ENCODE results near the gene CFAP61. TPM values are rescaled to one million over a fixed set of nuclear protein-coding genes. Genes with fewer than 3 reads are reported as not detected.

CFAP61 gene
- total RNA-seq, 1 donor from 2014 or later: 0.45 TPM

DNA sequence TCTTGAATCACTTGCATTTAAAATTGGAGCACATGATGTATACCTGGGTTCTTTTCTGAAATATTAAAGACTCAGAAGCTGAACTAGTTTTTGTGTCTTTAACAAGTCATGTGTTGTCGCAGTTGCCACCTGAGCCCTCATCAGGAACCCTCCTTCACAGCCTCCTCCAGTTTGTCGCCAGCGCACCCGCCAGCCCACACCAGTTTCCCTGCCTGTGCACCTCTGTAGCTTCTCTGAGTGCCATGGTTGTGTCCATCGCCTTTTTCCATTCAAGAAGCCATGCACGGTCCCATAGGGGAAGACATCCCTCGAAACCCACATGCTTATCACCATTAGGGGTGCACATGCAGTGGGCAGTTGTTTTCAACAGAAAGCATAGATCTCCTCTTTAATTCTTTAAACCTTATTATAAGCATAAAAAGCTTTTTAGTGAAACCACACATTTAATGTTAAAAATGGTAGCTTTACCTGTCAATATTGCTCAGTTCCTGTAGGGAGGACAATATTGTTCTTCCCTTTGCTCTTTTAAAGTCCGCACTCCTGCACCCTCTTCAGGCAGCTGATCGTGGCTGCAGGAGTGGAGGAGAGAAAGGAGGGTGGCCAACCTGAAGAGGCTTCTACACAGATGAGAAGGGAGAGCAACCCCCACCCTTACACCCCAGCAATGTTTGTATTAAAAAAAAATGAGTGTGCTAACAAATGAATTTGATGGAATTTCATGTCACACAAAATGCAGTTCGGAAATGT, 121.9 kb downstream of the CFAP61 start:
- TF ChIP-seq, protein P1, sequence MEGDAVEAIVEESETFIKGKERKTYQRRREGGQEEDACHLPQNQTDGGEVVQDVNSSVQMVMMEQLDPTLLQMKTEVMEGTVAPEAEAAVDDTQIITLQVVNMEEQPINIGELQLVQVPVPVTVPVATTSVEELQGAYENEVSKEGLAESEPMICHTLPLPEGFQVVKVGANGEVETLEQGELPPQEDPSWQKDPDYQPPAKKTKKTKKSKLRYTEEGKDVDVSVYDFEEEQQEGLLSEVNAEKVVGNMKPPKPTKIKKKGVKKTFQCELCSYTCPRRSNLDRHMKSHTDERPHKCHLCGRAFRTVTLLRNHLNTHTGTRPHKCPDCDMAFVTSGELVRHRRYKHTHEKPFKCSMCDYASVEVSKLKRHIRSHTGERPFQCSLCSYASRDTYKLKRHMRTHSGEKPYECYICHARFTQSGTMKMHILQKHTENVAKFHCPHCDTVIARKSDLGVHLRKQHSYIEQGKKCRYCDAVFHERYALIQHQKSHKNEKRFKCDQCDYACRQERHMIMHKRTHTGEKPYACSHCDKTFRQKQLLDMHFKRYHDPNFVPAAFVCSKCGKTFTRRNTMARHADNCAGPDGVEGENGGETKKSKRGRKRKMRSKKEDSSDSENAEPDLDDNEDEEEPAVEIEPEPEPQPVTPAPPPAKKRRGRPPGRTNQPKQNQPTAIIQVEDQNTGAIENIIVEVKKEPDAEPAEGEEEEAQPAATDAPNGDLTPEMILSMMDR (IDR thresholded peaks at IDR 0.05; ENCODE audit: unreplicated experiment): no peak
- Mint-ChIP-seq H3K9me3 (peaks cover 10% of the 10 kb centered on the region), H3K36me3 (no peaks in the 10 kb centered on the region), H3K4me1 (no peaks in the 10 kb centered on the region), H3K27me3 (ENCODE audit: low read depth) (peaks cover 10% of the 10 kb centered on the region), H3K4me3 (no peak overlapping the region), H3K27ac (no peak overlapping the region)
- DNase-seq (ENCODE audit: low spot score in 2 of 2, unreplicated experiment in 2 of 2): no peak

DNA sequence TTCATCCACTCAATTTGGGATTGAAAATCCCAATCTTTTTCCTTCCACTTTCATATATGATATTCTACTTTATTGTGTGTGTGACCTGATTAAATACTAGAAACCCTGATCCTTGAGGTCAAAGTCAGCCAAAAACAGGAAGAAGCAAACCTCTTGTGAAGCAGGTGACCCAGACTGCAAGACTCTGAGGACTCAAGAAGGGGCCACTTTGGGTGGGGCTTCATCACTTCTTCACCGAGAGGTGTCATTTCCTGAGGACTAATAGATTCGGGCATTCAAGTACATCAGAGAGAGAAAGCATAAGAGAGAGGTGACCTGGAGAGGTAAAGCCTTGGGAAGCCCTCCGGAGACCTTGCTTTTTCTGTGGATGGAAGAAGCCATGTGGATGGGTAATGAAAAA, 129.0 kb downstream of the CFAP61 start:
- H3K4me1 Mint-ChIP-seq: no peaks in the 10 kb centered on the region
- TF ChIP-seq, protein P1 (IDR thresholded peaks at IDR 0.05; ENCODE audit: unreplicated experiment): no peak
- peaks cover 33% of the 10 kb centered on the region for H3K27me3 Mint-ChIP-seq (ENCODE audit: low read depth)
- no peak overlapping the region for H3K27ac Mint-ChIP-seq
- peaks cover 20% of the 10 kb centered on the region for H3K9me3 Mint-ChIP-seq
- H3K36me3 Mint-ChIP-seq: no peaks in the 10 kb centered on the region
- H3K4me3 Mint-ChIP-seq: no peak overlapping the region
- DNase-seq (ENCODE audit: low spot score in 2 of 2, unreplicated experiment in 2 of 2): no peak

DNA sequence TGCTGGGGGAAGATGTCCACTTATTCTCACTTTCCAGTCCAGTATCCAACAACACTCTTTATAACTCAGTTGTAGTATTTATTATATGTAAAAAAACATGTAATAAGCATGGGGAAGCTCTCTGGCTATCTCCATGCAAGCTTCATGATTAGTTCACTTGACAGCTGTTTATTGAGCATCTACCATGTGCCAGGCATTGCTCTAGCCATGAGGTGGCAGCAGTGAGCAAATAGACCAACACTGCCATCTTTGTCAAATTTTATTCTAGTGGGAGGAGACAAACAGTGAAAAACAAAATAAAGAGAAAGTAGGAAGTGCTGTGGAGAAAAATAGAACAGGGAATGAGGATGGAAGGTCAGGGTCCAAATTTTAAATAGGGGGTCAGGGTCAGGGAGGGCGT, 131.8 kb downstream of the CFAP61 start:
- no peak overlapping the region for H3K27ac Mint-ChIP-seq
- no peaks in the 10 kb centered on the region for H3K4me1 Mint-ChIP-seq

DNA sequence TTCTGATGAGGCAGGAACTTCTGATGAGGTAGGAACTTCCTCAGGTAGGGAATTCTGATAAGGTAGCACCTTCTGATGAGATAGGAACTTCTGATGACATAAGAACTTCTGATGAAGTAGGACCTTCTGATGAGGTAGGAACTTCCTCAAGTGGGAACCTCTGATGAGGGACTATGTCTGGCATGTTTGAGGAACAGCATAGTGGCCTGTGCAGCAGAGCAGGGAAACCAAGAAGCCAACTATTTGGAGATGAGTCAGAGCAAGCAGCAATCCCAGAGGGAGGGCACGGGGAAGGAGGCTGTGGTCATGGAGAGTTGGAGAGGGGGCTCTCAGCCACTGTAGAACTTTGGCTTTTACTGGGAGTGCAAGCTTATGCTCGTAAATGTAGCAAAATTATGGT, 132.4 kb downstream of the CFAP61 start:
- Mint-ChIP-seq H3K4me3 (no peak overlapping the region), H3K36me3 (no peaks in the 10 kb centered on the region), H3K9me3 (peaks cover 11% of the 10 kb centered on the region), H3K27ac (no peak overlapping the region), H3K27me3 (ENCODE audit: low read depth) (peaks cover 41% of the 10 kb centered on the region), H3K4me1 (no peaks in the 10 kb centered on the region)
- TF ChIP-seq, protein P1 (IDR thresholded peaks at IDR 0.05; ENCODE audit: unreplicated experiment): no peak
- no peak for DNase-seq (ENCODE audit: low spot score in 2 of 2, unreplicated experiment in 2 of 2)

More for the DNA sequence above, 131.8 kb downstream of the CFAP61 start:
- H3K9me3 Mint-ChIP-seq: peaks cover 16% of the 10 kb centered on the region
- TF ChIP-seq, protein P1 (IDR thresholded peaks at IDR 0.05; ENCODE audit: unreplicated experiment): no peak
- H3K27me3 Mint-ChIP-seq (ENCODE audit: low read depth): peaks cover 42% of the 10 kb centered on the region
- H3K4me3 Mint-ChIP-seq: no peak overlapping the region
- DNase-seq (ENCODE audit: low spot score in 2 of 2, unreplicated experiment in 2 of 2): no peak
- H3K36me3 Mint-ChIP-seq: no peaks in the 10 kb centered on the region

DNA sequence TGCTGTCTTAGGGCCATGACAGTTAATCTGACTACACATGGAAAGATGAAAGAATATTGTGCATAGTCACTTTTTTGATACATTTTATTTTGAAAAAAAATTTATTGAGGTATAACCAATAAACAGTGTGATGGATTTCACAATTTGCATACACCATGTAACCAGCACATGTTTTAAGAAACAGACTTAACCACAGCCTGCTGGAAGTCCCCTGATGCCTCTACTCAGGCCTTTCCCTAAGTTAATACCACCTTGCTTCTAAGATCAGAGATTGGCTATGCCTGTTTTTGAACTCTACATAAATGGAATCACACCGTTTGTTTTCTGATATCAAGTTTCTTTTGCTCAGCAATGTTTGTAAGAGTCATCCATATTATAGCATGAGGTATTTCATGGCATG, 136.3 kb downstream of the CFAP61 start:
- Mint-ChIP-seq H3K4me3 (no peak overlapping the region), H3K4me1 (no peaks in the 10 kb centered on the region), H3K36me3 (no peaks in the 10 kb centered on the region), H3K27ac (no peak overlapping the region), H3K9me3 (no peaks in the 10 kb centered on the region), H3K27me3 (ENCODE audit: low read depth) (peaks cover 47% of the 10 kb centered on the region)
- DNase-seq (ENCODE audit: low spot score in 2 of 2, unreplicated experiment in 2 of 2): no peak
- TF ChIP-seq, protein P1 (IDR thresholded peaks at IDR 0.05; ENCODE audit: unreplicated experiment): no peak
